A673 (cell line): Measurements from ENCODE around the gene ALDH18A1.

Experiments
- EZH2 ChIP-seq: fragments of 200-600 bp; sonication (generic); IDR thresholded peaks from 2 replicates; pipeline ENCODE4 v1.6.1; 2017; ENCODE audit warnings: borderline replicate concordance, low read depth, mild to moderate bottlenecking, mixed read lengths, antibody characterized with exemption, low read length; ENCODE audit not compliant: poor library complexity, severe bottlenecking
- TF ChIP-seq, protein P1 (sequence below): fragments of 300-800, 200-600 bp; sonication (generic); conservative IDR thresholded peaks from 2 replicates; pipeline ENCODE4 v1.5.1; 2017; ENCODE audit warnings: low read depth, mild to moderate bottlenecking, antibody characterized with exemption, low read length, moderate library complexity, mixed read lengths

DNA sequence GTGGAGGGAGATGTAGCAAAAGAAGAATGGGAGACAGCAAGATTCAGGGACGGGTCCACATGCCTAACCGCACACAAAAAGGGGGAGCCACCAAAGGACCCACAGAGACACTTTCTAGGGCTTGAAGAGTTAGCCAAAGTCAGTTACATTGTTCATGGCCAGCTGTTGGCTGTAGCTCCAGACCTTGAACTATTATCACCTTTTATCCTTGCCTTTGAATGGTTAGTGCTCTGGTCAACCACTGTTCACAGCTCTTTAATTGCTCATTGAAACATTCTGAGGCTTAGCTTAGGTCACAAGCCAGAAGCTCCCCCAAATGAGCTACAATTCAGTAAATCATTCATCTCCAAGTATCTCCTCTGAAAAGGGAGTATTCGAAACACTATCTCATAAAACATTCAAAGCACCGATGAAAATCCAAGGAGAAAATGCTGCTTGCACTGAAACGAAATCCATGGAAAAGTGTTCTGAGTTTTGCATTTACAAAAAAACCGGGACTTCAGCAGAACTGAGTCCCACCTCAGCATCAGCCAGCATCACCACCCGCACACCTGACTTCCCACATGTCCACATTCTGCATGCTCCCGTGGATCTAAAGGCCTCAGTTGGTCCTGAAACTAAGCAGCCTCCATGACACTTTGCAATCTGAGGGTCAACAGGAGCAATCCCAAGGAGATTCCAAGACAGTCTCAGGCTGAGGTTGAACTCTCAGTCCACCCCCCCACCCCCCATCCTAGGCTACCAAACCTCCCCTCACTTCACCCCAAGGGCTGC is 99.3 kb downstream of the ALDH18A1 start:
- TF ChIP-seq, protein P1, sequence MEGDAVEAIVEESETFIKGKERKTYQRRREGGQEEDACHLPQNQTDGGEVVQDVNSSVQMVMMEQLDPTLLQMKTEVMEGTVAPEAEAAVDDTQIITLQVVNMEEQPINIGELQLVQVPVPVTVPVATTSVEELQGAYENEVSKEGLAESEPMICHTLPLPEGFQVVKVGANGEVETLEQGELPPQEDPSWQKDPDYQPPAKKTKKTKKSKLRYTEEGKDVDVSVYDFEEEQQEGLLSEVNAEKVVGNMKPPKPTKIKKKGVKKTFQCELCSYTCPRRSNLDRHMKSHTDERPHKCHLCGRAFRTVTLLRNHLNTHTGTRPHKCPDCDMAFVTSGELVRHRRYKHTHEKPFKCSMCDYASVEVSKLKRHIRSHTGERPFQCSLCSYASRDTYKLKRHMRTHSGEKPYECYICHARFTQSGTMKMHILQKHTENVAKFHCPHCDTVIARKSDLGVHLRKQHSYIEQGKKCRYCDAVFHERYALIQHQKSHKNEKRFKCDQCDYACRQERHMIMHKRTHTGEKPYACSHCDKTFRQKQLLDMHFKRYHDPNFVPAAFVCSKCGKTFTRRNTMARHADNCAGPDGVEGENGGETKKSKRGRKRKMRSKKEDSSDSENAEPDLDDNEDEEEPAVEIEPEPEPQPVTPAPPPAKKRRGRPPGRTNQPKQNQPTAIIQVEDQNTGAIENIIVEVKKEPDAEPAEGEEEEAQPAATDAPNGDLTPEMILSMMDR, result no peak
- no peak for TF ChIP-seq EZH2
